NCI-H510A (cell line): ENCODE results near the gene IFT88.

ENCODE experiments used
- DNase-seq: peaks from one replicate; lab custom pipeline; 2025; lab: John Stamatoyannopoulos, UW

IFT88 gene

GRCh38 chr13:20686863-20687579 is 120.1 kb downstream of the IFT88 start:
- DNase-seq, result no peak

GRCh38 chr13:20689291-20689690 is 122.3 kb downstream of the IFT88 start:
- no peak for DNase-seq

GRCh38 chr13:20691616-20692015 is 124.7 kb downstream of the IFT88 start:
- DNase-seq, result no peak

- DNase-seq, result no peak
Measured at GRCh38 chr13:20696073-20696472, 129.1 kb downstream of the IFT88 start.

GRCh38 chr13:20699715-20700114 is 132.8 kb downstream of the IFT88 start:
- no peak for DNase-seq

GRCh38 chr13:20700288-20700687 is 133.3 kb downstream of the IFT88 start:
- no peak for DNase-seq

- DNase-seq, result no peak
Measured at GRCh38 chr13:20701461-20701860, 134.5 kb downstream of the IFT88 start.

- DNase-seq, result no peak
Measured at GRCh38 chr13:20702530-20702914, 135.6 kb downstream of the IFT88 start.

- DNase-seq, result no peak
Measured at GRCh38 chr13:20702915-20703779, 136.2 kb downstream of the IFT88 start, which contains the start of gene IL17D. TSS of gene IL17D (plus strand) at chr13:20703699. CDS start at chr13:20704002, 303 bp downstream.

- DNase-seq, result peak; percentile 73
Measured at GRCh38 chr13:20703780-20704458, 137.0 kb downstream of the IFT88 start.

GRCh38 chr13:20704459-20705069 is 137.6 kb downstream of the IFT88 start:
- no peak for DNase-seq

GRCh38 chr13:20706661-20707060 is 139.7 kb downstream of the IFT88 start:
- DNase-seq, result no peak

- no peak for DNase-seq
Measured at GRCh38 chr13:20708216-20708615, 141.3 kb downstream of the IFT88 start.

GRCh38 chr13:20709369-20709768 is 142.4 kb downstream of the IFT88 start:
- no peak for DNase-seq

GRCh38 chr13:20709782-20710181 is 142.8 kb downstream of the IFT88 start:
- DNase-seq, result no peak

- no peak for DNase-seq
Measured at GRCh38 chr13:20711301-20712044, 144.5 kb downstream of the IFT88 start.

- no peak for DNase-seq
Measured at GRCh38 chr13:20713014-20713376, 146.0 kb downstream of the IFT88 start.

GRCh38 chr13:20713751-20714150 is 146.8 kb downstream of the IFT88 start:
- no peak for DNase-seq

- DNase-seq, result no peak
Measured at GRCh38 chr13:20714161-20714560, 147.2 kb downstream of the IFT88 start.

GRCh38 chr13:20714563-20715329 is 147.8 kb downstream of the IFT88 start:
- no peak for DNase-seq

- DNase-seq, result no peak
Measured at GRCh38 chr13:20715330-20715712, 148.4 kb downstream of the IFT88 start.
